Measurements from ENCODE around the gene ZCCHC7. TPM values are rescaled to one million over a fixed set of nuclear protein-coding genes. Genes with fewer than 3 reads are reported as not detected.

Gene ZCCHC7
- total RNA-seq, 1 experiment from 2014 or later: 41.7 TPM

- H3K27me3 Mint-ChIP-seq (ENCODE audit: insufficient read depth, unreplicated experiment): no peaks in the 10 kb centered on the region
- H3K27ac Mint-ChIP-seq (ENCODE audit: low read depth, unreplicated experiment): no peak overlapping the region
- POLR2A ChIA-PET: interaction anchor here (1.1 kb wide), 1 partner anchor 8 kb away, joined by 3 read pairs; no protein-coding TSS in a partner anchor
- peaks cover 23% of the 10 kb centered on the region for H3K36me3 Mint-ChIP-seq (ENCODE audit: insufficient read depth, unreplicated experiment)
- H3K9me3 Mint-ChIP-seq (ENCODE audit: unreplicated experiment): no peaks in the 10 kb centered on the region
- no peak for DNase-seq (ENCODE audit: unreplicated experiment)
- CTCF ChIA-PET: no interaction called here
- TF ChIP-seq, protein P1, sequence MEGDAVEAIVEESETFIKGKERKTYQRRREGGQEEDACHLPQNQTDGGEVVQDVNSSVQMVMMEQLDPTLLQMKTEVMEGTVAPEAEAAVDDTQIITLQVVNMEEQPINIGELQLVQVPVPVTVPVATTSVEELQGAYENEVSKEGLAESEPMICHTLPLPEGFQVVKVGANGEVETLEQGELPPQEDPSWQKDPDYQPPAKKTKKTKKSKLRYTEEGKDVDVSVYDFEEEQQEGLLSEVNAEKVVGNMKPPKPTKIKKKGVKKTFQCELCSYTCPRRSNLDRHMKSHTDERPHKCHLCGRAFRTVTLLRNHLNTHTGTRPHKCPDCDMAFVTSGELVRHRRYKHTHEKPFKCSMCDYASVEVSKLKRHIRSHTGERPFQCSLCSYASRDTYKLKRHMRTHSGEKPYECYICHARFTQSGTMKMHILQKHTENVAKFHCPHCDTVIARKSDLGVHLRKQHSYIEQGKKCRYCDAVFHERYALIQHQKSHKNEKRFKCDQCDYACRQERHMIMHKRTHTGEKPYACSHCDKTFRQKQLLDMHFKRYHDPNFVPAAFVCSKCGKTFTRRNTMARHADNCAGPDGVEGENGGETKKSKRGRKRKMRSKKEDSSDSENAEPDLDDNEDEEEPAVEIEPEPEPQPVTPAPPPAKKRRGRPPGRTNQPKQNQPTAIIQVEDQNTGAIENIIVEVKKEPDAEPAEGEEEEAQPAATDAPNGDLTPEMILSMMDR (IDR thresholded peaks at IDR 0.05; ENCODE audit: unreplicated experiment): no peak
- no peak overlapping the region for H3K4me3 Mint-ChIP-seq (ENCODE audit: unreplicated experiment)
- no TSS peak for BruUV-seq (replicated peaks)
- peaks cover 7% of the 10 kb centered on the region for H3K4me1 Mint-ChIP-seq (ENCODE audit: insufficient read depth, unreplicated experiment)
- intact Hi-C loops (cut with micrococcal nuclease): no loop called here
Observed at GRCh38 chr9:37148181-37148580, 27.8 kb downstream of the ZCCHC7 start.

GRCh38 chr9:37149666-37150308 lies 29.4 kb downstream of the ZCCHC7 start:
- no TSS peak for BruUV-seq (replicated peaks)
- CTCF ChIA-PET: interaction anchor here (1.0 kb wide), 1 partner anchor 22 kb away, joined by 3 read pairs; no protein-coding TSS in a partner anchor
- no peak for DNase-seq (ENCODE audit: unreplicated experiment)
- POLR2A ChIA-PET: interaction anchor here (0.7 to 1.0 kb wide), 2 partner anchors 21 to 28 kb away, joined by 3 read pairs; no protein-coding TSS in a partner anchor
- Mint-ChIP-seq H3K4me1 (ENCODE audit: insufficient read depth, unreplicated experiment) (peaks cover 7% of the 10 kb centered on the region), H3K27ac (ENCODE audit: low read depth, unreplicated experiment) (no peak overlapping the region), H3K27me3 (ENCODE audit: insufficient read depth, unreplicated experiment) (no peaks in the 10 kb centered on the region), H3K36me3 (ENCODE audit: insufficient read depth, unreplicated experiment) (peaks cover 35% of the 10 kb centered on the region), H3K4me3 (ENCODE audit: unreplicated experiment) (no peak overlapping the region), H3K9me3 (ENCODE audit: unreplicated experiment) (no peaks in the 10 kb centered on the region)
- intact Hi-C loops (cut with micrococcal nuclease): no loop called here
- TF ChIP-seq, protein P1 (IDR thresholded peaks at IDR 0.05; ENCODE audit: unreplicated experiment): no peak

- peaks cover 7% of the 10 kb centered on the region for H3K4me1 Mint-ChIP-seq (ENCODE audit: insufficient read depth, unreplicated experiment)
- no peaks in the 10 kb centered on the region for H3K9me3 Mint-ChIP-seq (ENCODE audit: unreplicated experiment)
- H3K27ac Mint-ChIP-seq (ENCODE audit: low read depth, unreplicated experiment): no peak overlapping the region
- no peak overlapping the region for H3K4me3 Mint-ChIP-seq (ENCODE audit: unreplicated experiment)
- ChIA-PET CTCF (interaction anchor here (1.0 kb wide), 1 partner anchor 23 kb away, joined by 3 read pairs; no protein-coding TSS in a partner anchor), POLR2A (interaction anchor here (1.0 kb wide), 1 partner anchor 21 kb away, joined by 3 read pairs; no protein-coding TSS in a partner anchor)
- BruUV-seq (replicated peaks): no TSS peak
- peaks cover 40% of the 10 kb centered on the region for H3K36me3 Mint-ChIP-seq (ENCODE audit: insufficient read depth, unreplicated experiment)
- no peak for DNase-seq (ENCODE audit: unreplicated experiment)
- TF ChIP-seq, protein P1 (IDR thresholded peaks at IDR 0.05; ENCODE audit: unreplicated experiment): no peak
- intact Hi-C loops (cut with micrococcal nuclease): no loop called here
- no peaks in the 10 kb centered on the region for H3K27me3 Mint-ChIP-seq (ENCODE audit: insufficient read depth, unreplicated experiment)
Observed at GRCh38 chr9:37150415-37150814, 30.0 kb downstream of the ZCCHC7 start.

DNA sequence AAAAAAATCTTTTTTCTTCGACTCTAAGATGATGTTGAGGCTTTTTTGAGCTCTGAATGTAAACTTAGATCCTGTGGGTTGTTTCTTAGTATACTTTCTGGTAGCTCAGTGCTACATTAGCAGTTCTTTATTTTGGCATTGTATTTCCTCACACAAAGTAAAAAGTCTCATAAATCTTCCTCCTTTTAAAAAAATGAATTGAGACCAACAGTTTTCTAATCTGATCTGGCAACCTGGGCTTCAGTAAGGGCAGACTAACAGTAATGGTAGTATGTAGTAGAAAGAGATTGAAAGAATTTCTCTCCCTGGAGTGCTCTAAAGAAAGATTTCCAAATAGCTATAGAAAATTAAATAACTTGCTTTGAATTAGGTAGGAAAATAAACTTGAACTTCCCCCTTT lies 31.4 kb downstream of the ZCCHC7 start:
- Mint-ChIP-seq H3K4me3 (ENCODE audit: unreplicated experiment) (no peak overlapping the region), H3K4me1 (ENCODE audit: insufficient read depth, unreplicated experiment) (peaks cover 7% of the 10 kb centered on the region), H3K27me3 (ENCODE audit: insufficient read depth, unreplicated experiment) (no peaks in the 10 kb centered on the region), H3K27ac (ENCODE audit: low read depth, unreplicated experiment) (no peak overlapping the region), H3K36me3 (ENCODE audit: insufficient read depth, unreplicated experiment) (peaks cover 48% of the 10 kb centered on the region), H3K9me3 (ENCODE audit: unreplicated experiment) (no peaks in the 10 kb centered on the region)
- intact Hi-C loops (cut with micrococcal nuclease): no loop called here
- ChIA-PET POLR2A (interaction anchor here (0.9 to 1.0 kb wide), 3 partner anchors 23 to 193 kb away, joined by 4 to 5 read pairs (median 4); partner anchors contain the start of gene ZCCHC7), CTCF (no interaction called here)
- no TSS peak for BruUV-seq (replicated peaks)
- TF ChIP-seq, protein P1 (IDR thresholded peaks at IDR 0.05; ENCODE audit: unreplicated experiment): no peak
- no peak for DNase-seq (ENCODE audit: unreplicated experiment)
